GM12875 (cell line): Measurements from ENCODE around the gene KY.

ENCODE experiments used
- H3K4me3 ChIP-seq: one replicate; pipeline ENCODE4 v1.5.1; 2011; ENCODE audit warnings: low read depth, low read length, control low read depth
- CTCF ChIP-seq: IDR thresholded peaks from 2 replicates; pipeline ENCODE4 v1.5.1; 2011; ENCODE audit warnings: low read depth, mild to moderate bottlenecking, control low read depth, inconsistent platforms, low read length, moderate library complexity, borderline replicate concordance; ENCODE audit not compliant: insufficient read depth

KY gene

GRCh38 chr3:134606033-134607025 lies 44.5 kb downstream of the KY start:
- TF ChIP-seq CTCF: no peak
- no peak overlapping the region for H3K4me3 ChIP-seq

DNA sequence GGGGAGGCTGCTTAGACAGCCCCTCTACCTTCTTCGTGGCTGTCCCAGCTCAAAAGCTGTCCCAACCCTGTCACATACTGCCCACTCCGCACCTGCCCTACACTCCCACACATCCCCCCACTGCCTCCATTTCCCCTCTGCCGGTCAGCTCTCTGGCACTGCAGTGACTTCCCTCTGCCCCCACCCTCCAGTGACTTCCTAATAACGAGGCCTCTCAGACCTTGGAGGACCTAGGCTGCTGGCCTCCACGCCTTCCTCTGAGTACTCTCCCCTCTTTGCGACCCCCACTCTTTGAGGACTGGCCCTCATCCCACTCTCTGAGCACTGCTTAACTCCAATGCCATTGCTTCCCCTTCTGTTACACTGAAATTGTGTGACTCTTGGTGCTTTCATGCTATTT lies 45.3 kb downstream of the KY start:
- no peak for TF ChIP-seq CTCF
- no peak overlapping the region for H3K4me3 ChIP-seq

- H3K4me3 ChIP-seq: no peak overlapping the region
- no peak for TF ChIP-seq CTCF
Observed at GRCh38 chr3:134603956-134604355, 46.9 kb downstream of the KY start.

GRCh38 chr3:134603480-134603879 lies 47.3 kb downstream of the KY start:
- TF ChIP-seq CTCF: no peak
- no peak overlapping the region for H3K4me3 ChIP-seq

DNA sequence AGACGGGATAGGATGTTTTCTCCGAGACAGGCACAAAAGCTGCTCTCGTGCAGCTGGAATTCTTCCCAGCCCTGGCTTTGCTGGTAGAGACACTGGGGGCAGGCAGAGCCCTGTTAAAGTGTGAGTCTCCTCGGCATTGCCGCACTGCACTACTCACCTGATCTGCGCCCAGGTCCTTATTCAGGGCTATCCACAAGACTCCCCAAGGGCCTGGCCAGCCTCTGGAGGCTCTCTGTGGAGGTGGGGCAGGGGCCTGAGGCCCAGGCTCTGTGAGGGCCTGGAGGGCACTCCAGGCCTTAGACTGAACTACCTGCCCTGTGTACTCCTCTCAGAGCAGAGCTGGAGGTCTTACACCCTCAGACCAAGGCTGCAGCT lies 48.4 kb downstream of the KY start:
- no peak overlapping the region for H3K4me3 ChIP-seq
- no peak for TF ChIP-seq CTCF

- H3K4me3 ChIP-seq: no peak overlapping the region
- TF ChIP-seq CTCF: no peak
Observed at GRCh38 chr3:134601539-134602439, 49.0 kb downstream of the KY start.
